ENCODE results near the gene CAB39. TPM values are rescaled to one million over a fixed set of nuclear protein-coding genes. Genes with fewer than 3 reads are reported as not detected.
A peak's percentile ranks its signal among the peaks of the same experiment; 100 is the strongest.

CAB39 gene
- total RNA-seq (2022) (84.9 and 88.7 TPM in 2 replicates), Bru-seq, nascent RNA (percentile 95 among the genes with signal in this experiment), BruChase-seq, experiment 1, labeled RNA remaining after a 6-hour chase (percentile 92 among the genes with signal in this experiment), BruChase-seq, experiment 2, labeled RNA remaining after a 2-hour chase (percentile 88 among the genes with signal in this experiment)
- long read RNA-seq, transcript CAB39-201 (9 exons, 3,826 nt), result major isoform, 71 of 91 reads
- long read RNA-seq, partial matches to known transcripts, result 2 of 91 reads
- long read RNA-seq, other reads (novel, unspliced or antisense), result 17 of 91 reads

DNA sequence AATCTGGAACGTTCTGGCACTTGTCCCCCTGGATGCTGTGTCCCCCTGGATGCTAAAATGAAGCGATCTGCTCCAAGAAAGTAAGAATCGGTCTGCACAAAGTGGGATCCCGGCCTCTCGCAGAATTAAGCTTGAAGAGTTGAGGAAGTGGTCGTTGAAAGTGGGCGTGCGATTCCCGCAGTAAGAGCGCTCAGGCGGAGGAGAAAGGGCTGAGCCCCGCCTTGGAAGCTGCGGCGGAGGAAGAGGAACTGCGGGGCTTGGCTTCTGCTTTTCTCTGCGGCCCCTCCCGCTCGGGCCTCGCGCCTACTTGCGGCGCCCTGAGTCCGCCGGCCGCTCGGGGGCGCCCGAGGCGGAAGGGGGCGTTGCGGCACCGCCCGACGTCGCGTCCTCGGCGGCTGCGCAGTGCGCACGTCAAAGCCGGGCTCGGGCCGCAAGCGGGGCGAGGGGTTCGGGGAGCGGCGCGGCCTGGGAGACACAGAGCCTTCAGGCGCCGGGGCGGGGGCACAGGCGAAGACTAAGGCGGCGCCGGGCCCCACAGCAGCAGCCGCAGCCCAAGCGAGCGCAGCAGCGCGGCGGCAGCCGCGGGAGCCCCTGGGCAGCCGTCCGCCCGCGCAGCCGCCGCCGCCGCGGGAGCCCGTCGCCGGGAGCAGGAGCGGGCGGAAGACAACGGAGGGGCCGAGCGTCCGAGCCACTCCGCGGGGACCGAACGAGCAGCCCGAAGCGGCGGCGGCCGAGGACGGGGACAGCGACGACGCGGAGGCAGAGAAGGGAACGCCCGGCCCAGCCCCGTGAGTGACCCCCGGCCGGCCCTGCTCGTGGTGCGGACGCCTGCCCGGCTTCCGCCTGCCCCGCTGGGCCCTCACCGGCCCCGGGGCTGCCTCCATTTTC lies at the start of gene CAB39:
Gene CAB39, plus strand, starts transcription at position 400 of the 888 bp plus-strand sequence. CDS start 47,160 bp downstream, outside the sequence.
- DNase-seq, result peak; percentile 92
- intact Hi-C loops (cut with micrococcal nuclease; ENCODE audit: unreplicated experiment), result loop anchor here (10.0 kb wide), 1 partner anchor 98 kb away; no protein-coding TSS in a partner anchor
- Mint-ChIP-seq H3K4me3 (ENCODE audit: low read depth, unreplicated experiment) (peak within 1 kb of the TSS; percentile 94), H3K27me3 (ENCODE audit: unreplicated experiment) (no peaks in the 10 kb centered on the region), H3K36me3 (ENCODE audit: insufficient read depth, unreplicated experiment) (peaks cover 45% of the 10 kb centered on the region), H3K4me1 (ENCODE audit: low read depth, unreplicated experiment) (peaks cover 28% of the 10 kb centered on the region), H3K9me3 (ENCODE audit: low read depth, unreplicated experiment) (no peaks in the 10 kb centered on the region), H3K27ac (ENCODE audit: unreplicated experiment) (peak within 1 kb of the TSS; percentile 90)
- BruUV-seq (replicated peaks), result no TSS peak
- TF ChIP-seq, protein P1, sequence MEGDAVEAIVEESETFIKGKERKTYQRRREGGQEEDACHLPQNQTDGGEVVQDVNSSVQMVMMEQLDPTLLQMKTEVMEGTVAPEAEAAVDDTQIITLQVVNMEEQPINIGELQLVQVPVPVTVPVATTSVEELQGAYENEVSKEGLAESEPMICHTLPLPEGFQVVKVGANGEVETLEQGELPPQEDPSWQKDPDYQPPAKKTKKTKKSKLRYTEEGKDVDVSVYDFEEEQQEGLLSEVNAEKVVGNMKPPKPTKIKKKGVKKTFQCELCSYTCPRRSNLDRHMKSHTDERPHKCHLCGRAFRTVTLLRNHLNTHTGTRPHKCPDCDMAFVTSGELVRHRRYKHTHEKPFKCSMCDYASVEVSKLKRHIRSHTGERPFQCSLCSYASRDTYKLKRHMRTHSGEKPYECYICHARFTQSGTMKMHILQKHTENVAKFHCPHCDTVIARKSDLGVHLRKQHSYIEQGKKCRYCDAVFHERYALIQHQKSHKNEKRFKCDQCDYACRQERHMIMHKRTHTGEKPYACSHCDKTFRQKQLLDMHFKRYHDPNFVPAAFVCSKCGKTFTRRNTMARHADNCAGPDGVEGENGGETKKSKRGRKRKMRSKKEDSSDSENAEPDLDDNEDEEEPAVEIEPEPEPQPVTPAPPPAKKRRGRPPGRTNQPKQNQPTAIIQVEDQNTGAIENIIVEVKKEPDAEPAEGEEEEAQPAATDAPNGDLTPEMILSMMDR (IDR thresholded peaks at IDR 0.05; ENCODE audit: unreplicated experiment), result peak; percentile 74
- CTCF ChIA-PET, result interaction anchor here (1.9 kb wide), 1 partner anchor 86 kb away, joined by 16 read pairs; no protein-coding TSS in a partner anchor

DNA sequence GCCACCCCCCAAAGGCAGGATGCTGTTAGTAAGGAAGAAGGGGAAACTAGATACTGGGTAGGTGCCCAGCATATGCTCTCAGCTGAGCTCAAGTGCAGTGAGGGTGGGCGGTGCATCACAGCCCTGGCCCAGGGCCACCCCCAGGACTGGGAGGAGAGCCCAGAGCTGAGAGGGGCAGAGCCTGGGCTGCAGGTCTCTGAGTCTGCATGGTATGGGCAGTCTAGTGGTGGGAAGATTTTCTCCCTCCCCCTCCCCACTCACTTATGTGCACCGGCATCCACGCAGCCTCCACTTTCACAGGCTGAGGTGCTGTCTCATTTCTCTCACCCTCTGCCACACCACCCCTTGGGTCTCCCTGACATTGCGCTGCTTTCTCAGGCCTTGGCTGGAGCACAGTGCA lies 48.5 kb upstream of the CAB39 start:
- DNase-seq, result no peak
- no TSS peak for BruUV-seq (replicated peaks)
- intact Hi-C loops (cut with micrococcal nuclease; ENCODE audit: unreplicated experiment), result no loop called here
- no peaks in the 10 kb centered on the region for H3K36me3 Mint-ChIP-seq (ENCODE audit: insufficient read depth, unreplicated experiment)
- H3K27me3 Mint-ChIP-seq (ENCODE audit: unreplicated experiment), result peaks cover 13% of the 10 kb centered on the region
- no peak overlapping the region for H3K4me3 Mint-ChIP-seq (ENCODE audit: low read depth, unreplicated experiment)
- TF ChIP-seq, protein P1 (IDR thresholded peaks at IDR 0.05; ENCODE audit: unreplicated experiment), result no peak
- CTCF ChIA-PET, result no interaction called here
- no peak overlapping the region for H3K27ac Mint-ChIP-seq (ENCODE audit: unreplicated experiment)
- peaks cover 8% of the 10 kb centered on the region for H3K4me1 Mint-ChIP-seq (ENCODE audit: low read depth, unreplicated experiment)
- no peaks in the 10 kb centered on the region for H3K9me3 Mint-ChIP-seq (ENCODE audit: low read depth, unreplicated experiment)

DNA sequence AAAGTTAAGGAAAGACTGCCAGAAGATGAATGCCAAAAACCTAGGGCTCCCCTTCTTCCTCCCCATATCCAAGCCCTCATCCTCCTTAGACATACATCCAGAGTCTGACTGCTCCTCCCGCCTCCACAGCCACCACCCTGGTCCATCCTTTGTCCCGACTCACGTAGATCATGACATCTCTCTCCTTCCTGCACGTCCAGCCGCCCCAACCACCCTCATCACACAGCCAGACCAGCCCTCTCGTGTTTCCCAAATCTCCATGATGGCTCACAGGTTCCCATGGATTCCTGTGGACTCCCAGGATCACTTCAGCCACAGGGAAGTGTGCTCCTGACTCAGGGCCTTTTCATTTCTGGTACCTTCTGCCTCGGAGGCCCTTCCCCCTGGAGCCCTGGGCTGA lies 47.8 kb upstream of the CAB39 start:
- Mint-ChIP-seq H3K27me3 (ENCODE audit: unreplicated experiment) (peaks cover 13% of the 10 kb centered on the region), H3K4me3 (ENCODE audit: low read depth, unreplicated experiment) (no peak overlapping the region), H3K4me1 (ENCODE audit: low read depth, unreplicated experiment) (peaks cover 8% of the 10 kb centered on the region), H3K36me3 (ENCODE audit: insufficient read depth, unreplicated experiment) (no peaks in the 10 kb centered on the region), H3K9me3 (ENCODE audit: low read depth, unreplicated experiment) (no peaks in the 10 kb centered on the region), H3K27ac (ENCODE audit: unreplicated experiment) (no peak overlapping the region)
- DNase-seq, result no peak
- TF ChIP-seq, protein P1 (IDR thresholded peaks at IDR 0.05; ENCODE audit: unreplicated experiment), result no peak
- intact Hi-C loops (cut with micrococcal nuclease; ENCODE audit: unreplicated experiment), result no loop called here
- BruUV-seq (replicated peaks), result no TSS peak
- CTCF ChIA-PET, result no interaction called here

DNA sequence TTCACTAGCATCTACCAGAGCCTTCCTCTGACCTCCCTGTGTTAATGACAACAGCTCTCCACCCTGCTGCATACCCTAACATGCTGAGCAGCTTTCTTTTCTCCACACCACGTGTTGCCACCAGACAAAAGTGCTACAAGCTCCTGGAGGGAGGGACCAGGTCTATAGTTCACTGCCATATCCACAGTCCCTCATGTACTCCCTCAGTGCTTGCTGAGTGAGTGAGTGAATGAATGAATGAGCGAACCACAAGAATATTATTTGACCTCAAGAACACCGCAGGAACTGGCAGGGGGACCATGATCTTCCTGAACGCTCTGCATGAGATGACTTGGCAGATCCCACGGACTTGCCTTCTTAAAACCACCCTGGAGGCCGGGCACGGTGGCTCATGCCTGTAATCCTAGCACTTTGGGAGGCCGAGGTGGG lies 47.4 kb upstream of the CAB39 start:
- no TSS peak for BruUV-seq (replicated peaks)
- H3K27me3 Mint-ChIP-seq (ENCODE audit: unreplicated experiment), result peaks cover 13% of the 10 kb centered on the region
- no peak overlapping the region for H3K27ac Mint-ChIP-seq (ENCODE audit: unreplicated experiment)
- H3K4me1 Mint-ChIP-seq (ENCODE audit: low read depth, unreplicated experiment), result peaks cover 8% of the 10 kb centered on the region
- no peak overlapping the region for H3K4me3 Mint-ChIP-seq (ENCODE audit: low read depth, unreplicated experiment)
- TF ChIP-seq, protein P1 (IDR thresholded peaks at IDR 0.05; ENCODE audit: unreplicated experiment), result no peak
- no peaks in the 10 kb centered on the region for H3K9me3 Mint-ChIP-seq (ENCODE audit: low read depth, unreplicated experiment)
- intact Hi-C loops (cut with micrococcal nuclease; ENCODE audit: unreplicated experiment), result no loop called here
- CTCF ChIA-PET, result no interaction called here
- DNase-seq, result no peak
- H3K36me3 Mint-ChIP-seq (ENCODE audit: insufficient read depth, unreplicated experiment), result no peaks in the 10 kb centered on the region
